Endothelial cell of umbilical vein (primary cell): ENCODE results near the gene PPM1H. TPM values are rescaled to one million over a fixed set of nuclear protein-coding genes. Genes with fewer than 3 reads are reported as not detected.

Experiments
- BruUV-seq: library from RNA; stranded (reverse); fragments of 400-500 nt; replicated peaks from 2 replicates; lab custom pipeline; 2021; lab: Mats Ljungman, UMichigan
- CTCF ChIA-PET: fragments of 300-600, 350-600 bp; sonication (Branson Sonifier 250); formaldehyde crosslinking; loops from one replicate; lab custom pipeline; 2021; ENCODE audit warnings: antibody characterized with exemption, inconsistent platforms; lab: Charles Lee
- POLR2A ChIA-PET: fragments of 300-600, 350-600 bp; sonication (Branson Sonifier 250); formaldehyde crosslinking; loops from one replicate; lab custom pipeline; 2021; ENCODE audit warnings: antibody characterized with exemption, inconsistent platforms; lab: Charles Lee
- DNase-seq: peaks from one replicate; pipeline ENCODE4 v3.0.0-alpha.2; 2011; ENCODE audit warnings: low read depth, low spot score
- FAIRE-seq: peaks from 2 replicates; lab custom pipeline; 2011; peaks lifted over from hg19 to GRCh38; lab: Jason Lieb, UNC
- H2AFZ ChIP-seq: 2 replicates; pipeline ENCODE4 v1.6.0; 2012; ENCODE audit warnings: low read depth, low read length, control low read depth, inconsistent platforms
- H3K27ac ChIP-seq: 2 replicates; pipeline ENCODE4 v1.5.1; 2011; ENCODE audit warnings: low read depth, mild to moderate bottlenecking, control low read depth, low read length, moderate library complexity; ENCODE audit not compliant: insufficient read depth
- H3K27me3 ChIP-seq, 2 experiments: 2 replicates each; pipeline versions ENCODE4 v1.6.0 to v1.6.1; 2011; ENCODE audit warnings: low read length in 2 of 2, mixed read lengths in 1 of 2; ENCODE audit not compliant: control insufficient read depth in 2 of 2, insufficient read depth in 2 of 2
- H3K36me3 ChIP-seq, 2 experiments: 2 replicates in 1 of 2; 3 replicates in 1 of 2; pipeline ENCODE4 v1.5.1; 2011; ENCODE audit warnings: low read length in 2 of 2, mild to moderate bottlenecking in 1 of 2, moderate library complexity in 1 of 2; ENCODE audit not compliant: control insufficient read depth in 2 of 2, insufficient read depth in 2 of 2; ENCODE audit errors: extremely low read depth in 1 of 2
- H3K4me1 ChIP-seq: 3 replicates; pipeline ENCODE4 v1.5.1; 2011; ENCODE audit warnings: mild to moderate bottlenecking, low read length; ENCODE audit not compliant: control insufficient read depth, insufficient read depth; ENCODE audit errors: extremely low read depth
- H3K4me2 ChIP-seq: 2 replicates; pipeline ENCODE4 v1.6.1; 2011; ENCODE audit warnings: low read length, control low read depth, mixed read lengths; ENCODE audit not compliant: insufficient read depth
- H3K4me3 ChIP-seq, 3 experiments: fragments of 200-600 bp in 1 of 3; sonication (generic), shearing (Covaris generic) in 1 of 3; replicated peaks in 1 of 3; 2 replicates each; pipeline ENCODE4 v1.5.1; 2011 to 2016; ENCODE audit warnings: control low read depth in 3 of 3, low read length in 3 of 3, mild to moderate bottlenecking in 2 of 3, inconsistent platforms in 1 of 3, low read depth in 1 of 3, moderate library complexity in 1 of 3; ENCODE audit not compliant: insufficient read depth in 1 of 3
- H3K79me2 ChIP-seq: 2 replicates; pipeline ENCODE4 v1.6.0; 2012; ENCODE audit warnings: low read length, inconsistent platforms; ENCODE audit not compliant: control insufficient read depth, insufficient read depth
- H3K9ac ChIP-seq: replicated peaks from 2 replicates; pipeline ENCODE3; 2011; ENCODE audit warnings: low read length, control low read depth; ENCODE audit not compliant: insufficient read depth; ENCODE audit errors: extremely low read depth
- H3K9me1 ChIP-seq: replicated peaks from 3 replicates; pipeline ENCODE4 v1.6.0; 2011; ENCODE audit warnings: mild to moderate bottlenecking, low read length; ENCODE audit not compliant: control insufficient read depth, insufficient read depth; ENCODE audit errors: extremely low read depth
- H3K9me3 ChIP-seq: replicated peaks from 2 replicates; pipeline ENCODE4 v1.5.1; 2012; ENCODE audit warnings: low read length, inconsistent platforms; ENCODE audit not compliant: control insufficient read depth, insufficient read depth
- H4K20me1 ChIP-seq: replicated peaks from 2 replicates; pipeline ENCODE3; 2011; ENCODE audit warnings: mild to moderate bottlenecking, low read length; ENCODE audit not compliant: control insufficient read depth, insufficient read depth; ENCODE audit errors: extremely low read depth
- EZH2 ChIP-seq: IDR thresholded peaks from 2 replicates; pipeline ENCODE4 v1.6.1; 2012; ENCODE audit warnings: borderline replicate concordance, low read depth, mild to moderate bottlenecking, moderate library complexity, low read length, inconsistent platforms; ENCODE audit not compliant: severe bottlenecking
- FOS ChIP-seq: IDR thresholded peaks from 2 replicates; pipeline ENCODE4 v1.6.1; 2011; ENCODE audit warnings: mild to moderate bottlenecking, low read length, moderate library complexity, borderline replicate concordance; ENCODE audit not compliant: insufficient read depth
- GATA2 ChIP-seq: IDR thresholded peaks from 2 replicates; pipeline ENCODE4 v1.7.0; 2011; ENCODE audit warnings: low read depth, mild to moderate bottlenecking, moderate library complexity, mixed read lengths, low read length; ENCODE audit not compliant: insufficient read length, insufficient read depth
- JUN ChIP-seq: IDR thresholded peaks from 2 replicates; pipeline ENCODE4 v1.6.1; 2011; ENCODE audit warnings: borderline replicate concordance, low read depth; ENCODE audit not compliant: insufficient read length, insufficient read depth
- MYC ChIP-seq: IDR thresholded peaks from one replicate; pipeline ENCODE4 v1.6.1; 2011; ENCODE audit warnings: mild to moderate bottlenecking, low read depth, low read length
- POLR2A ChIP-seq: IDR thresholded peaks from 2 replicates; pipeline ENCODE4 v1.6.1; 2012; ENCODE audit warnings: low read depth, mild to moderate bottlenecking, control low read depth, low read length
- POLR2AphosphoS5 ChIP-seq: IDR thresholded peaks from 2 replicates; pipeline ENCODE4 v1.6.1; 2012; ENCODE audit warnings: low read depth, mild to moderate bottlenecking, control low read depth, low read length, moderate library complexity; ENCODE audit not compliant: insufficient read depth
- dilution Hi-C: fragments of 300-500 bp; cut with MboI; formaldehyde crosslinking; loops from one replicate; pipeline ENCODE4 v1.15.0; 2019; ENCODE audit warnings: low sequenced_read_pairs; ENCODE audit not compliant: extremely low pct_ligation_motif_present
- intact Hi-C: fragments of 100-400 bp; cut with micrococcal nuclease; formaldehyde crosslinking; loops from one replicate; pipeline ENCODE4 v1.10.0; 2022
- polyA plus RNA-seq, 4 experiments: library from polyadenylated mRNA; depleted of rRNA in 3 of 4; stranded (reverse) in 3 of 4; unstranded in 1 of 4; fragments of >200 nt; gene quantifications; 2 replicates each; pipeline versions ENCODE4 v1.2.1 to v1.2.3, GENCODE V29; 2011 to 2012; ENCODE audit warnings: missing spikeins in 1 of 4
- total RNA-seq: library from RNA; stranded (reverse); gene quantifications from 2 replicates; pipeline ENCODE4 v1.2.3, GENCODE V29; 2021
- TF ChIP-seq, protein P1 (sequence below): IDR thresholded peaks from 2 replicates; pipeline ENCODE4 v1.6.1; 2011; ENCODE audit not compliant: insufficient read depth, insufficient read length
- TF ChIP-seq, protein P2 (sequence below), 2 donors: IDR thresholded peaks; 1 replicate in 1 of 2; 2 replicates in 1 of 2; pipeline ENCODE4 v1.5.1; 2011; ENCODE audit warnings: low read length in 2 of 2, mild to moderate bottlenecking in 2 of 2, moderate library complexity in 2 of 2, control low read depth in 1 of 2, inconsistent platforms in 1 of 2, low read depth in 1 of 2; ENCODE audit not compliant: insufficient read depth in 1 of 2; ENCODE audit errors: extremely low read depth in 1 of 2

PPM1H gene
- total and polyA plus RNA-seq, 2 donors (not counting 3 experiments of a cell fraction or from before 2014, with no cell fraction given) = 1.0 to 7.2 TPM

DNA sequence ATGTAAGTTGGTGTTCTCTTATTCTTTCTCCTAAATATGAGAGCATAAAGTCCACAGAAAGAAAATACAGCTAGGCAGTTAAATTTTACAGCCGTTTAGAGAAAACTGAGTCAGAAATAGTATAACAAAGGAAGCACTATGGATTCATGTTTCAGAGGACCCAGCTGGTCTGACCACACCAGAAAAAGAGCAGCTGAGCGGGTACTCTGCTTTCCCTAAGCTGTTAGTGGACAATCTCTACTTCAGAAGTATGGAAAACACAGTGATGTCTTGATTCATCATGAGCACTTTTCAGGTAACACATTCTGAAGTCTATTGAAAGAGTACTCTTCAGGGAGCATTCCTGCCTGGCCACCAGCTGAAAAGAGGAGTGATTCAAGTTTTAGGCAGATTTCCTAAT lies 12.4 kb downstream of the PPM1H start:
- peaks cover 0 to 1% of the 10 kb centered on the region in 2 experiments for H3K27me3 ChIP-seq
- TF ChIP-seq, protein P1, sequence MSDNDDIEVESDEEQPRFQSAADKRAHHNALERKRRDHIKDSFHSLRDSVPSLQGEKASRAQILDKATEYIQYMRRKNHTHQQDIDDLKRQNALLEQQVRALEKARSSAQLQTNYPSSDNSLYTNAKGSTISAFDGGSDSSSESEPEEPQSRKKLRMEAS = no peak
- TF ChIP-seq POLR2AphosphoS5 (no peak), MYC (no peak), GATA2 (no peak), POLR2A (no peak), EZH2 (no peak), JUN (no peak), FOS (no peak)
- TF ChIP-seq, protein P2, sequence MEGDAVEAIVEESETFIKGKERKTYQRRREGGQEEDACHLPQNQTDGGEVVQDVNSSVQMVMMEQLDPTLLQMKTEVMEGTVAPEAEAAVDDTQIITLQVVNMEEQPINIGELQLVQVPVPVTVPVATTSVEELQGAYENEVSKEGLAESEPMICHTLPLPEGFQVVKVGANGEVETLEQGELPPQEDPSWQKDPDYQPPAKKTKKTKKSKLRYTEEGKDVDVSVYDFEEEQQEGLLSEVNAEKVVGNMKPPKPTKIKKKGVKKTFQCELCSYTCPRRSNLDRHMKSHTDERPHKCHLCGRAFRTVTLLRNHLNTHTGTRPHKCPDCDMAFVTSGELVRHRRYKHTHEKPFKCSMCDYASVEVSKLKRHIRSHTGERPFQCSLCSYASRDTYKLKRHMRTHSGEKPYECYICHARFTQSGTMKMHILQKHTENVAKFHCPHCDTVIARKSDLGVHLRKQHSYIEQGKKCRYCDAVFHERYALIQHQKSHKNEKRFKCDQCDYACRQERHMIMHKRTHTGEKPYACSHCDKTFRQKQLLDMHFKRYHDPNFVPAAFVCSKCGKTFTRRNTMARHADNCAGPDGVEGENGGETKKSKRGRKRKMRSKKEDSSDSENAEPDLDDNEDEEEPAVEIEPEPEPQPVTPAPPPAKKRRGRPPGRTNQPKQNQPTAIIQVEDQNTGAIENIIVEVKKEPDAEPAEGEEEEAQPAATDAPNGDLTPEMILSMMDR (IDR thresholded peaks at IDR 0.05; ENCODE audit: extremely low read depth in 1 of 2, insufficient read depth in 1 of 2, low read depth in 1 of 2, low read length in 2 of 2) = no peak
- no peak overlapping the region for H3K27ac ChIP-seq
- no peak overlapping the region for H2AFZ ChIP-seq
- CTCF ChIA-PET = interaction anchor here (1.0 kb wide), 2 partner anchors 11 to 229 kb away, joined by 3 read pairs; no protein-coding TSS in a partner anchor
- H4K20me1 ChIP-seq = no peaks in the 10 kb centered on the region
- DNase-seq (no peak), FAIRE-seq (no peak)
- H3K4me3 ChIP-seq = no peak overlapping the region
- H3K79me2 ChIP-seq = no peaks in the 10 kb centered on the region
- H3K9me1 ChIP-seq = no peaks in the 10 kb centered on the region
- no peak overlapping the region for H3K9ac ChIP-seq
- POLR2A ChIA-PET = no interaction called here
- H3K4me2 ChIP-seq = no peak overlapping the region
- intact Hi-C loops = no loop called here
- dilution Hi-C loops = no loop called here
- BruUV-seq = no TSS peak
- H3K36me3 ChIP-seq = no peaks in the 10 kb centered on the region
- H3K9me3 ChIP-seq = no peaks in the 10 kb centered on the region
- peaks cover 3% of the 10 kb centered on the region for H3K4me1 ChIP-seq
